Dedifferentiated amniotic fluid mesenchymal stem cell (primary cell): ENCODE results near the gene CAMTA1.

Experiments used
- DNase-seq: peaks from one replicate; pipeline ENCODE4 v3.0.0-alpha.2; 2016; ENCODE audit errors: extremely low spot score

CAMTA1 gene

DNA sequence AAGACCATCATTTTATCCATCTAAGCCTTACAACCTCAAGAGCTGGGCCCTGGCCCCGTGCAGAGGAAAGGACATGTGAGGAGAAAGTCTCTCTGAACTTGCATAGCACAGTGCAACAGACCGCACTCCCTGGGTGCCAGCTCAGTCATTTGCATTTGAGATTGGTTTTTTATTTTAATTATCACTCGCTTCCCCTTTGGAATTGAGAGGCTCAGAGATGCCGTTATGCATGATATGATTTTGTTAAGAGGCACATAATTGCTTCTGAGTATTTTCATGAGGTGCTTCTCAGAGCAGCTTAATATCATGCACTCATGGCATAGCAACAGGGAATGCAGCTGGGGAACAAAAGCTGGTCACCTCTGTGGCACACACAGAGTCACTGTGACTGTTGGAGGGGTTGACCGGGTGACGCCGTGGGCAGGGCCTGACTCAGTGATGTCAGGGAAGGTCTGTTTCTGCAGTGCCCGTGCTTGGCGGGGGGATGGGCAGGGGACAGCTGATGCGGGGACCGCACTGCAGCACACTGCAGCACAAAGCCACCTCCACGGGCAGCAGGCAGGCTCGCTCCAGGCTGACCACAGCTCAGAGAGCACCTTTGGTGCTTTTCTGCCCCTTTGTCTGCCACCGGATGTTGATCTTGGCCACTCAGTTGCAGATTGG lies 942.7 kb downstream of the CAMTA1 start:
- DNase-seq = no peak

DNA sequence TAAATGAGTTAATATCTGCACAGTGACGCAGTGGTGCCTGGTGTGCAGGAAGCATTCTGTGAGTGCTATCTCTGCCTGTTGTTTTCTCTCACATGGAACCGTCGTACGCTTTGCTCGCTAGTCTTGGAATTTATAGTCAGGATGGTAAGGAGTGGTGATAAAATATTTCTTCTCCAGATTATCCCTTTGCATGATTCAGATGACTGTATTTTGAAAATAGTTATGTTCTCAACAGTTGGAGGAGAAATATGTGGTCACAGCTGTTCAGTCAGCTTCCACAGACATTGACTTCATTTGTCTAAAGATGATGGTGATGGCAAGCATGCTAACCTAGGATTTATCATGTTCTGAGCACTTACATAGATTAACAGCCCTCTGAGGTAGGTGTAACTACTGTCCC lies 944.5 kb downstream of the CAMTA1 start:
- DNase-seq = no peak

DNA sequence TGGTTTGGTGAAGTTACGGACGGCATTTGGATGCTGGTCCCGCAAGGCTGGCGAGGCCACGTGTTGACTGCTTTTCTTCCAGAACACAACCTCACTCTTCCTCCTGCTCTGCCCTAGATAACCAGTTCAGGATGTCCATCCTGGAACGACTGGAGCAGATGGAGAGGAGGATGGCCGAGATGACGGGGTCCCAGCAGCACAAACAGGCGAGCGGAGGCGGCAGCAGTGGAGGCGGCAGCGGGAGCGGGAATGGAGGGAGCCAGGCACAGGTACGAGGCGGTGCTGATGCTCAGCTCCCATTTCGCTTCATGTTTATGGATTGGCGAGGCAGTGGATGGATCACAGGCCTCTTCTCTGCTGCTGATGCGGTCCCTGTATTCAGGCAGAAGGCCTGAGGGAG lies 947.1 kb downstream of the CAMTA1 start:
- DNase-seq = no peak

DNA sequence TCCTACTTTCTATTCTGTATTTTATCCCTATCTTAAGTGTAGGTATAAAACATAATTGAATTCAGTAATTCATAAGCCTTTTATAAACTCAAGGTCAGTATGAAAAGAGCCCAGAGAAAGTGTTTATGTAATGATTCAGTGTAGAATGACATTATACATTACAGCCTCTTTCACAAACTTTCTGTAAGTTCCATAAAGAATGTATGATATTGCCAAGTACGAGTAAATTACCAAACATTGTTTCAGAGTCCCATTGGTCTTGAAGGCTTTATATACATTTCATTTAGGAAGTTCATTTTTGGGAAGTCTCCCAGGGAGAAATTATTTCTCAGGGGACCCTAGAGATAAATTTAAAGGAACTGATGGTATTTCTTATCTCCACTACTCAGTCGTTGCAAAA lies 948.0 kb downstream of the CAMTA1 start:
- no peak for DNase-seq

DNA sequence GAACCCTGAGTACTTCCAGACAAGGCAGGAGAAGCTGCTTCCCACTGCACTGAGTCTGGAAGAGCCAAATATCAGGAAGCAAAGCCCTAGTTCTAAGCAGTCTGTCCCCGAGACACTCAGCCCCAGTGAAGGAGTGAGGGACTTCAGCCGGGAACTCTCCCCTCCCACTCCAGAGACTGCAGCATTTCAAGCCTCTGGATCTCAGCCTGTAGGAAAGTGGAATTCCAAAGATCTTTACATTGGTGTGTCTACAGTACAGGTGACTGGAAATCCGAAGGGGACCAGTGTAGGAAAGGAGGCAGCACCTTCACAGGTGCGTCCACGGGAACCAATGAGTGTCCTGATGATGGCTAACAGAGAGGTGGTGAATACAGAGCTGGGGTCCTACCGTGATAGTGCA lies 952.8 kb downstream of the CAMTA1 start:
- no peak for DNase-seq

DNA sequence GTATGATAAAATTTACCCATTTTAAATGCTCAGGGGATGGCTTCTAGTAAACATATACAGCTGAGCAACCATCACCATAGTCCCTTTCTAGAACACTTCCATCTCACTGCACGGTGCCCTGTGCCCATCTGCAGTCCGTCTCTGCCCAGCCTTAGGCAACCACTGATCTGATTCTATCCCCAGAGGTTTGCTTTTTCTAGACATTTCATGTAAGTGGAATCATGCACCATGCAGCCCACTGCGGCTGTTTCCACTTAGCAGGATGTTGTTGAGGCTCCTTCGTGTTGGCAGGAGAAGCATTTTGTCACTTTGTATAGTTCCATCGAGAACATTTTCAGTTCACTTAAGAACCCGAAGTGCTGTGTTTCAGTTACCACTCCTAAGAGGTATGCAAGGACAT lies 958.1 kb downstream of the CAMTA1 start:
- no peak for DNase-seq

DNA sequence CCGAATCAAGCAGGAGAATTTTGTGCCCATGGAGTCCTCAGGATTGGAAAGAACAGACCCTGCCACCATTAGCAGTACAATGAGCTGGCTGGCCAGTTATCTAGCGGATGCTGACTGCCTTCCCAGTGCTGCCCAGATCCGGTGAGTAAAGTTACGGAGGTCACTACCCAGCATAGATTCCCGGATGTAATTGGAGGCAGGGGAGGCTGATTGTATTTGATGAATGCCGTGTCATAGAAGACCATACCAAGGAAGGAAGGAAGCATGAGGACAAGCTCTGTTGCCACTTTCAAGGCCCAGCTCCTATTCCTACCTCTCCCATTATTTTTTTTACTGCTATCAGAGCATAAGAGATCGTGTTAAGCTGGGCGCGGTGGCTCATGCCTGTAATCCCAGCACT lies 959.6 kb downstream of the CAMTA1 start:
- no peak for DNase-seq

DNA sequence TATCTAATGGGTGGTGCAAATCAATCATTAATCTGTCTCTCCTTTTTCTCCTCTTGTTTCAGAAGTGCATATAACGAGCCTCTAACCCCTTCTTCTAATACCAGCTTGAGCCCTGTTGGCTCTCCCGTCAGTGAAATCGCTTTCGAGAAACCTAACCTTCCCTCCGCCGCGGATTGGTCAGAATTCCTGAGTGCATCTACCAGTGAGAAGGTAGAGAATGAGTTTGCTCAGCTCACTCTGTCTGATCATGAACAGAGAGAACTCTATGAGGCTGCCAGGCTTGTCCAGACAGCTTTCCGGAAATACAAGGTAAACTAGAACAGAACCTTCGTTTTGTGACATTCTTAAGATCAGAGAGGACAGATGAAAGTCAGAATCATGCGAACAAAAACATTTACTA lies 960.5 kb downstream of the CAMTA1 start:
- DNase-seq = no peak

DNA sequence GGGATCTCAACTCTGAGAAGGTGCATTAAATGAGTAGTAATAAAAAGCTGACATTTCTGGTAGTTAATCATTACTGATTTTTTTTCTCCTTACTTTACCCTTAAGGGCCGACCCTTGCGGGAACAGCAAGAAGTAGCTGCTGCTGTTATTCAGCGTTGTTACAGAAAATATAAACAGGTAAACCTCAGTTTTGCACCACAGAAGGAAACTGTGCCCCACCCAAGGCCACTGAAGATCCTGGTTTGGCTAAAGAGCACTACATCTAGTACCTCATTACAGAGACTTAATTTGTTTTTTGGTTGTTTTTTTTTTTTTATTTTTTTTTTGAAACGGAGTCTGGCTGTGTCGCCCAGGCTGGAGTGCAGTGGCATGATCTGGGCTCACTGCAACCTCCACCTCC lies 962.4 kb downstream of the CAMTA1 start:
- no peak for DNase-seq

DNA sequence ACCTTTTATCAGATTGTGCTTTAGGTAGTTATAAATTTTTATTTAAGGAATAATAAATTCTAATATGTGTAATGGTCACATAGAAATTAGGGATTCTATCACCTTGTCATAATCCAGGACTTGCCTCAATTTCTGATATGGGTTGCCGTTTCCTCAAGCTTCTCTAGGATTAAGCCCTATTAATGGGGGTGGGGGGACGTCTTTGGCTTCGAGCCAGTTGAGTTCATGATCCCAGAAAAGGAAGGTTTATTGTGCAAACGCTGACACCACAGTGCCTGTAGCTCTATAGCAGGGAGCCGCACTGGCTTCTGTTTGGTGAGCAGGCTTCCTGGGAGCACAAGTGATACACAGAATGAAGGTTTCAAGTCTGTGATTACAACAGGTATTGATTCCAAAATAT lies 963.9 kb downstream of the CAMTA1 start:
- DNase-seq = no peak

DNA sequence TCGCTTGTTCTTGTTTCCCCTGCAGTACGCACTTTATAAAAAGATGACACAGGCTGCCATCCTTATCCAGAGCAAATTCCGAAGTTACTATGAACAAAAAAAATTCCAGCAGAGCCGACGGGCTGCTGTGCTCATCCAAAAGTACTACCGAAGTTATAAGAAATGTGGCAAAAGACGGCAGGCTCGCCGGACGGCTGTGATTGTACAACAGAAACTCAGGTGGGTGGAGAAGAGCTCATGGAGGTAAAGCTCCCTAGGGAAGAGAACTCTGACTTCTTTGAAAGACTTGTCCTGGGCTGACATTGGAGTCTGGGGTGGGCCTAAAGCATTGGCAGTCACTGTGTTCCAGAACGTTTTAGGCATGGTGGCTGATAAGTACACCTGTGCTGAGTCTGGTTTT lies 965.9 kb downstream of the CAMTA1 start:
- DNase-seq = no peak

DNA sequence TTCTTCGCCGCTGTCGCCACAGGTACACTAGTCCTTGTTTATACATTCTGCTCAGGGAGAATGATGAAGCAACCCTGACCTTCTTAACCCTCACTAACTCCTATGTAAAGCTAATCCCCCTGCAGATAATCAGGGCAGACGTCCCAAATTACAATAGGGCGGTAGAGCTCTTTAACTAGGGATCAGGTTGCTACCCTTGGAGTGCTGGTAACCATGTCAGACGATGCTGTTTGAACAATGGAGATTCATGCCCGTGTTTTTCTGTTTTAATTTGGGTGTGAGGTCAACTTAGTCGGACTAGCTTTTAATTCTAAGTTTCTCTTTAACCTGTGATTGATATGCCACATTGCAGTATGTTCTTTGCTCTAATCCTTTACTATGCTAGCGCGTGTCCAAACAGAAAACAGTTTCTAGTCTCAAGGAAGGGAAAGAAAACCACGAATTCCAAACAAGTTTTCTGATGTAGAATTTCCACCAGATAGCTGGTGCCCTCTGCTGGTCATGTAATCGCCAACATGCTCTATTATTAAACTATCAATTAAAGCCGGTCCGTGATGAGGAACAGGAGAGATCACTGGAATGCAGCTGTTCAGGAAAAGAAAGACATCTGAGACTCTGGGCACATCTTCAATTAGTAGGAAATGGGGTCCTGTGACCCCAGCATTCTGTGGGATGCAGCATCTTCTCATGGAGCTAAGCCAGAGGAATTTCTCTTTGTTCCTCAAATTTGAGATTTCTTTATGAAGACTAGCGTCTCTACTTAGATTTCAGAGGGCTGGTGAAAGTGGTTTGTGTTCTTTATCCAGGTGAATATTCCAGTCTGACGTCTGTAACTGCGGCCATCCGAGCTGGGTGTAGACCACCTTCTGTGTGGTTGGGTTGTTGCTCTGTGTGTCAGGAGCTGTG lies 967.5 kb downstream of the CAMTA1 start:
- peak; percentile 83 for DNase-seq

DNA sequence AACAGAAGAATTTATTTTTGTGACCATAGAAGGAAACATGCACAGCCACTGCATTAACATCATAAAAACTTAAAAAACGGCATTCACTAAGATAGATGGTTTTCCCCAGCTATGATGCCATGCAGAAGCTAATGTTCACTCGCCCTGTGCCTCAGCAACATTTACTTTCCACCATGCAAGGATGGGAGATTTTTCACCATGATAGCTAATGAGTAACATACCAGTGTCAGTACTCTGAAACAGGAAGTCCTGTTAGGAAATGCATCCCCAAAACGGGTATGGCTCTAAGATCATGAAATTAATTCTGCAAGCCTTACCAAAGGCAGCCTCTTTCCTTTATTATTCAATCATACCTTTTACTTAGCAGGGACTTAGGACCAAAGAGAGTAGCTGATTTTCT lies 968.4 kb downstream of the CAMTA1 start:
- DNase-seq = no peak

DNA sequence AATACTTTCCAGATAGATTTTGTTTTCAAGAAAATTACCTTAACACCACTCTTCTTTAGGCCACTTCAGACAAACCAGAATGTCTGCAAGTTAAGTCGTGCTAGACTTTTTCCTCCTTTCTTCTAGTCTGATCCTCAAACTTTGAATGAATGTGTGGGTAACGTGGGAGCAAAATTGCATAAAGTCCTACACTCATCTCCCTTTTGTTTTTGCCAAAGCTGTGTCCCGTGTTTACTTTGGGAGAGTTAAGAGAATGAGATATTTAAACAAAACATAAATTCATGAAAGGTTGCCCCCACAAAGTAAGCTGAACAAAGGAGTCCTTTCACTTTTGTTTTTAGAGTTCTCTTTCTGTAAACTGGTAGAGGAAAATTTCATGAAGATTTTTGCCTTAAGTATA lies 969.0 kb downstream of the CAMTA1 start:
- DNase-seq = no peak

DNA sequence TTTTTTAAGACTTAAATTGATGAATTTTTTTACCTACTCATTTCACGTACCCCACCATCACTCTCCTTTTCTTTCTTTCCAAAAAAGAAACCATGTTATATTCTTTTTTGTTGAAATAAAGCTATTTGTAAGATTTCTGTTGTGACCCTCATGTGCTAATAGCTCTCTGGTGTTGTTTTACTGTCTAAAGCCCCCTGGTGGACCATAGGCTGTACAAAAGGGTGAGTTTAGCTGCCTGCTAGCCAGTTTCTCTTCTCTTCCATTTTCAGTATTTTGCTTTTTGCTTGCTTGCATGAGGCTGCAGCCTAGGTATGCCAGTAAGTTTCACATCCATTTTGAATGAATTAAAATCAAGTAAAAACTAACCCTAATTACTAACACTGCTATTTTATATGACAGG lies 970.2 kb downstream of the CAMTA1 start:
- no peak for DNase-seq

DNA sequence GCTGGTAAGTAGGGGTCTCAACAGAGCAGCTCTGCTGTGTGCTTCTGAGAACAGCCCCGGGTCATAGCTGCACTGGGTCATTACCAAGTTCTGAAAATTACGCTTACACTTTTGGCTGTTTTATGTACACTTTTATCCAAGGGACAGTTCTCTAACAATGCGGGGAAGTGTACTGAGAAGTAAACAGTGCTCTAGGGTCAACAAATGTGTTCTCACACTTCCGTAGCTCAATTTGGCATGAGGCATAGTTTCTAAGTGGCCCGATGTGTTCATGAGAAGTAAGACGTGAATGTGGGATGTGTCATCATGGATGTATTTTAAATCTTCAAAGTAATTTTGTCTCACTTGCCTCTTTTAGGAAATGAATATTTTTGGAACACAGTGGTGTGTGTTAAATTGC lies 975.0 kb downstream of the CAMTA1 start:
- DNase-seq = no peak

DNA sequence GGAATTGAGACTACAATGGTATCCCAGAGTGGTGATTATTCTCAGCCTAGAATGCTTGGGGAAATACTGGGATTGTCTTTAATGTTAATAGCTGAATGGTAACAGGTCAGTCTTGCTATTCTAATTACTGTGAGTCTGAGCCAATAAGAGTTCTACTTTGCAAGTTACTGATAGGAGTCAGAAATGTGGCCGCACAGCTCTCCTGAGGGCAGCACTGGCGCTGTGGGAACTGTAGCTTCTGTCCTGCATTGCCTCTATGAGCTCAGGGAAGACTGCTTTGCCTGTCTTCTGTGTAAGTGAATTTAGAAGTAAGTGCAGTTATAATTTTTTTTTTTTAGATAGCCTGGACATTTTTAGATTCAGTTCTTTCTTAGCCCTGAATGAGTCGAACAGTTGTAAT lies 975.8 kb downstream of the CAMTA1 start:
- no peak for DNase-seq

DNA sequence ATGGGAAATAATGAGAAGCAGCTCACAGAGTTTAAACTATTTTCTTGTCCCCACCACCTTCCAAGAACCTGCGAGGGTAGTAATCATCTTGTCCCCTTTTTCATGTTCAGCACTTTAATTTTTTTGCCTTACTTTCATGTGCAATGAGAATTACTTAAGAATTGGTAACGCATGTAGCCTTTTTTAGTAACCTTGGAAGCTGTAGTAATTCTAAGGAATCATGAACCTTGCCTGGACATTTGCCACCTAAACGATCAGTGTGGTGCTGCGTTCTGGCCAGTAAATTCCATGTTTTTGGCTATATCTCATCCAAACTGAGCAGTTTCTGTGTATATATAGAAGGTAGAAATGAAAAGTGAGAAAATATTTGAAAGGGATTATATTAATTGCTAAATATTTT lies 981.9 kb downstream of the CAMTA1 start:
- DNase-seq = no peak

DNA sequence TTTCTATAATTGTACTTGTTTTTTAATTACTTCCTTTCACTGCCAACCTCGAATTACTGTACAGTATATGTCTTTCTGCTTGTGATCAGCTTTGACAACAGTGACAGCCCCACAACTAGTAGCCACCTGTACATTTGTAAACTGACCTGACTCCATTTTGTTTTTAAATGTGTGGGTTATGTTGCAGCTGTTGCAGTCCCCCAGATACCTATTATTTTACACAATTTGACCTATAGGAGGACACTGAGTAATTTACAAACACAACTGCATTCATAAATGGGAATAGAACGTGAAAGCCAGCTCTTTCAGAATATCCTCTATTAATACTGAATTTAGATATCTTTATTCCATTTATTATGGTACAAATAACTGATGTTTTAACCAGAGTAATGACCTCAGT lies 983.3 kb downstream of the CAMTA1 start:
- no peak for DNase-seq

DNA sequence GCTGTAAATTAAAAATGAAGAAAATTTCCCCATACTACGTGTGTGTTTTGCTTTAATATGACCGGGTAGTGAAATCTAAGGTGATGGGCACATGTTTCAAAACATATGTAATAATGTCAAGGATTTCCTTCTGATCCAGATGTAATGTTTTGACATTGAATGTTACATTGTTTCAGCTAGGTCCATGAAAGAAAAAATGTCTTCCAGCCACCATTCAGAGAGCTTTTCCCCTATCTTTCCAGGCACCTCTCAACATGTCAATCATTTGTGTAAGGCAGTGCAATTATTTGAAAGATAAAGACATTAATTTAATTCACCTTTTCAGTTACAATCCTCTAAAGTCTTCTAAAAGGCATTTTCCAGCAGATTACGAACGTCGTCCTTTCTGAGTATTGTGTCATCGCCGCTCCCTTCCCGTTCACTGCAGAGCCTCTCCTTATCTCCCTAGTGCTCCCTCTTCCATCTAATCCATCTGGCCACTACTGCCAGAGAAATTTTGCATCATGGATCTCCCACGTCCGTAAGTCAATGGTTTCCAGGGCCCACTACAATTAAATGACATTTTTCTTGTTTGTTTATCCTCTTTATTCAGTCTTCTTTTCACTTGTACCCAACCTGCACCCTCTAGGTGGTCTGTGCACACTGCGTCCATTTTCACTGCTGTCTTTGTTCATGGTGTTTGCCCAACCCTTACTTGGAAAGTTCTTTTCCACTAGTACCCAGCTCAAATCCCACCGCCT lies 984.6 kb downstream of the CAMTA1 start:
- DNase-seq = no peak

DNA sequence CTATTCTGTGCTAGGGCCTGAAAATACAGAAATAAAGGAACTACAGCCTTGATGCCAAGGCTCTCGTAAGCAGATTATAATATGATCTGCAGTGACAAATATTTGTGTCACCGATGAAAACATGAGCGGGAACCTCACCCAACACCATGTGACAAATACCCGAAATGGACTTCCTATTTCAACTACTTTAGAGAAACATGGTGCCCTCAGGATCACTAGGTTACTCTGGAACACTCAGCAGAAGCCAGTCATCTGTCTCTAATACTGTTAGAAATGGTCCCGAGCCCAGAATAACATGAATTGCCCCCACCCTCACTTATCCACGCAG lies 985.4 kb downstream of the CAMTA1 start:
- DNase-seq = no peak

DNA sequence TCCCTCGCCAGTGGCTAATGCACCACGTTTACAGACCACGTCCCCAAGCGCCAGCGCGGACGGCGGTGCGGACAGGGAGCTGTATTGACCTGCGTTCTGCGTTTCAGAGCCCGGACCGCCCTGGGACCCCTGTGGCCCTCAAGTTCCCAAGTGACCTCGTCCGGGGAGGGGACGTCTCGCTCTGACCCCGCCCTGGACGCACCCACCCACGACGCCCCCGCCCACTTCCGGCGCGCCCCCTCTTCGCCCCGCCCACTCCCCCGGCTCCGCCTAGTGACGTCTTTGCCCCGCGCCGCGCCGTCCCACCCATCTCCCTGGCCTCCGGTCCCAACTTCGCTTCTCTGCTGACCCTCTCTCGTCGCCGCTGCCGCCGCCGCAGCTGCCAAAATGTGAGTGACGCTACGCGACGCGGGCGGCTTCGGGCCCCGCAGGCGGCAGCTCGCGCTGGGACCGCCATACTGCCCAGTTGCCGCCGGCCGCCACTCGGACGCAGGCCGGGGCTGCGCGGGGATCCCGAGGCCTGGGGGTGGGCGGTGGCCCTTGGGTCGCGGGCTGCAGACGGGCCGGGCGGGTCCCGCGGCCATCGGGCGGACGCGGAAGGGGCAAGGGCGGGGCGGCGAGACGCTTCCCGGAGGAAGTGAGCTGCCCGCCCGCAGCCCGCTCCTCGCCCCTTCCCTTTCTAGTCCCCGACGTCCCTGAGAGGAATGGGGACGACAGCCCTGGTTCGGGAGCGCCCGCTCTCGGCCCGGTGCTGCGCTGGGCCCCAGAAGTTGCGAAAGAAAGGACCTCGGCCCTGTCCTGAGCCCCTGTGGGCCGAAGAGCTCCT lies 986.0 kb downstream of the CAMTA1 start, which contains the start of gene VAMP3:
TSS of gene VAMP3 (plus strand) at position 300 of the 826 bp plus-strand sequence. CDS start at position 388, 88 bp downstream.
- DNase-seq = peak; percentile 54
